Natural killer cell treated with Interleukin-12 subunit alpha and Interleukin-12 subunit beta and Interleukin-15 and Interleukin-18, amount 100 ng/mL, for 72 hours (primary cell): Measurements from ENCODE around the gene NUDT15. TPM values are rescaled to one million over a fixed set of nuclear protein-coding genes. Genes with fewer than 3 reads are reported as not detected.
"Not testable (repeated sequence)": the region's sequence is repeated elsewhere in the genome, so short reads cannot be mapped to it uniquely, and the experiment has no call there.

ENCODE experiments used
- ATAC-seq, 2 donors: fragments of 150-1000 bp; cut with Tn5 transposase in 1 of 2; sonication (Bioruptor Pico), chemical (Tn5 transposase) in 1 of 2; 2 replicates each; pipeline ENCODE4 v1.10.0; 2021
- DNase-seq: peaks from one replicate; pipeline ENCODE4 v3.0.0; 2022; ENCODE audit warnings: low spot score
- H3K27ac Mint-ChIP-seq, 2 donors: 1 replicate in 1 of 2; 2 replicates in 1 of 2; pipeline ENCODE4 v1.8.0; 2022; ENCODE audit warnings: mixed read lengths in 2 of 2, mild to moderate bottlenecking in 1 of 2, moderate library complexity in 1 of 2
- H3K27me3 Mint-ChIP-seq, 2 donors: 1 replicate in 1 of 2; 2 replicates in 1 of 2; pipeline ENCODE4 v1.8.0; 2022; ENCODE audit warnings: mixed read lengths in 2 of 2
- H3K36me3 Mint-ChIP-seq: one replicate; pipeline ENCODE4 v1.8.0; 2022; ENCODE audit warnings: mixed read lengths
- H3K4me1 Mint-ChIP-seq, 2 donors: 1 replicate in 1 of 2; 2 replicates in 1 of 2; pipeline ENCODE4 v1.8.0; 2022; ENCODE audit warnings: low read depth in 2 of 2, mixed read lengths in 2 of 2, mild to moderate bottlenecking in 1 of 2
- H3K4me3 Mint-ChIP-seq: one replicate; pipeline ENCODE4 v1.8.0; 2022; ENCODE audit warnings: mixed read lengths
- H3K9me3 Mint-ChIP-seq: 2 replicates; pipeline ENCODE4 v1.8.0; 2022; ENCODE audit warnings: mixed read lengths
- total RNA-seq, 2 donors: library from RNA; stranded (reverse); gene quantifications; one replicate each; pipeline ENCODE4 v1.2.3, GENCODE V29; 2022

Gene NUDT15
- total RNA-seq, 2 donors from 2014 or later: 16.8 to 19.4 TPM

DNA sequence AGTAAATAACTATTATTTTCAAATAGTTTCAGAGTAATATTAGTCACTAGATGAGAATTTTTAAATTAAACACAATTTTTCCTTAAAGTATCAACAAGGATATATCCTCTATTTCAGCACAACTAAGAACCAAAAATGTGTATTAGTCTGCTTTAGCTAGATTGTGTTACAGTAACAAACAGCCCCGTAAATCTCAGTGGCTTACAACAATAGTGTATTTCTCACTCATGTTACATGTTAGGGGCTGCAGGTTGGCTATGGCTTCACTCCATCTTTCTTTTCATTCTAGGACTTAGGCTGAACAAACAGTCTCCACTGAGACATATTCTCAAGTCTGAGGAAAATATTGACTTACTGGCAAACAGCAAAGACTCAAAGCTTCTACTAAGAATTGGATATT lies 24.9 kb upstream of the NUDT15 start:
- Mint-ChIP-seq H3K27me3 (no peaks in the 10 kb centered on the region), H3K4me3 (no peak overlapping the region), H3K4me1 (peaks cover 0 to 7% of the 10 kb centered on the region in 2 donors), H3K36me3 (no peaks in the 10 kb centered on the region), H3K9me3 (no peaks in the 10 kb centered on the region), H3K27ac (no peak overlapping the region)
- ATAC-seq (no peak), DNase-seq (no peak)

DNA sequence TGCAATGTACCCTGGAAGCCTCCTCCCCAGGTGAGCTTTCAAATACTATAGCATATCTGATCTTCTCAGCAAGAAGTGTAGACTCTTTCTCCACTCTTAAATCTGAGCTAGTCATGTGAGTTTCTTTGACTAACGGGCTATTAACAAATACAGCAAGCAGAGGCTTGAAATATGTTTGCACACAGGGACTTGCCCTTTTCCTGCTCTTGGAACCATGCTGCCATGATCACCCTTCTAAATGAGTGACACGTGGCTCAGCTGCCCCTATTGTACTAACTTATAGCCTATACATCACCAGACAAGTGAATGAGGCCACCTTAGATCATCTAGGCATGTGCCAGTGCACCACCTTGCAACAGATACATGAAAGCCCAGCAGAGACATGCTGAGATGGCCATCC lies 23.2 kb upstream of the NUDT15 start:
- H3K4me3 Mint-ChIP-seq: no peak overlapping the region
- DNase-seq (no peak), ATAC-seq (no peak)
- peaks cover 0 to 2% of the 10 kb centered on the region in 2 donors for H3K4me1 Mint-ChIP-seq
- no peaks in the 10 kb centered on the region for H3K27me3 Mint-ChIP-seq
- H3K9me3 Mint-ChIP-seq: no peaks in the 10 kb centered on the region
- H3K27ac Mint-ChIP-seq: no peak overlapping the region
- no peaks in the 10 kb centered on the region for H3K36me3 Mint-ChIP-seq

DNA sequence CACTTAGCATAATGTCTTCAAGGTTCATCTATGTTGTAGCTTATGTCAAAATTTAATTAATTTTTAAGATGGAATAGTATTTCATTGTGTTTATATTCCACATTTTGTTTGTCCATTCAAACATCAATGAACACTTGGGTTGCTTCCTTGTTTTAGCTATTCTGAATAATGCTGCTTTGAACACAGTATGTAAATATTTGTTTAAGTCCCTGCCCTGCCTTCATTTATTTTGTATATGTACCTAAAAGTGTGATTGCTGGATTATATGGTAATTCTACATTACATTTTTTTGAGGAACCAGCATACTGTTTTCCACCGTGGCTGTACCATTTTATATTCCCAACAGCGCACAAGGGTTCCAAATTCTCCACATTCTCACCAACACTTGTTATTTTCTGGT lies 18.9 kb upstream of the NUDT15 start:
- no peak for ATAC-seq
- no peaks in the 10 kb centered on the region for H3K9me3 Mint-ChIP-seq
- H3K4me1 Mint-ChIP-seq: no peaks in the 10 kb centered on the region
- no peaks in the 10 kb centered on the region for H3K36me3 Mint-ChIP-seq
- no peaks in the 10 kb centered on the region for H3K27me3 Mint-ChIP-seq
- DNase-seq: no peak
- H3K27ac Mint-ChIP-seq: no peak overlapping the region
- H3K4me3 Mint-ChIP-seq: no peak overlapping the region

DNA sequence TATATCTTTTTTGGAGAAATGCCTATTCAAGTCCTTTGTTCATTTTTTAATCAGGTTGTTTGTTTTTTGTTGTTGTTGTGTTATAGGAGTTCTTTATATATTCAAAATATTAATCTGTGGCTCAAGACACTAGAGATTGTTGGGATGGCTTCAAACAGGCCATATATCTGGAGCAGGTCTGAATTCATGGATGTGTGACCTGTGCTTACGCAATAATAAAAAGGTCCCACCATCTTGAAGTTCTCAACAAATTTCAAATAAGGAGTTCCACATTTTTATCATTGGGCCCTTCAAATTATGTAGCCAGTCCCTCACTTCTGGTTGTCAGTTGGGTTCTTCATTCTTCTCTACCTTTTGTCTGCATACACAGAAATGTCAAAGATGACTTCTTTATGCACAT lies 17.7 kb upstream of the NUDT15 start:
- ATAC-seq (no peak), DNase-seq (no peak)
- H3K4me3 Mint-ChIP-seq: no peak overlapping the region
- no peaks in the 10 kb centered on the region for H3K27me3 Mint-ChIP-seq
- H3K36me3 Mint-ChIP-seq: no peaks in the 10 kb centered on the region
- H3K27ac Mint-ChIP-seq: no peak overlapping the region
- no peaks in the 10 kb centered on the region for H3K9me3 Mint-ChIP-seq
- H3K4me1 Mint-ChIP-seq: no peaks in the 10 kb centered on the region

DNA sequence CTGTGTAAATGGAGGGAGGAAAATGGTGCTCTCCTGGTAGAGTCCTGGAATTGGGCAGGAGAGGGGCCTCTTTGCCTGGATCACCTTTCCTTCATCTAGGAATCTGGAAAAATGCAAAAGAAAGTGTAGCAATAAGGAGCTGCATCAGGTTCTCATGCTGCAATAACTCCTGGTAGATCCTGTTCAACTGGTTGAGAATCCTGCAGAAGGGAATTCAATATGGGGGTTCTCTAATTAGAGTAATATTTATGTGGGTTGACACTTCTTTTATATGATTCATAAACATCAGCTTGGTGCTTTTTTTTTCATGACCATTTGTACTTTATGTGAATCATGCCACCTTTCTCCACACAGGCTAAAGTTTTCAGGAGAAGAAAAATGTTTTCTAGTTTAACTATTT lies 9.5 kb upstream of the NUDT15 start:
- H3K9me3 Mint-ChIP-seq: no peaks in the 10 kb centered on the region
- no peak overlapping the region for H3K27ac Mint-ChIP-seq
- no peak for ATAC-seq
- no peak for DNase-seq
- H3K27me3 Mint-ChIP-seq: no peaks in the 10 kb centered on the region
- H3K4me1 Mint-ChIP-seq: no peaks in the 10 kb centered on the region
- no peak overlapping the region for H3K4me3 Mint-ChIP-seq
- H3K36me3 Mint-ChIP-seq: peaks cover 18% of the 10 kb centered on the region

DNA sequence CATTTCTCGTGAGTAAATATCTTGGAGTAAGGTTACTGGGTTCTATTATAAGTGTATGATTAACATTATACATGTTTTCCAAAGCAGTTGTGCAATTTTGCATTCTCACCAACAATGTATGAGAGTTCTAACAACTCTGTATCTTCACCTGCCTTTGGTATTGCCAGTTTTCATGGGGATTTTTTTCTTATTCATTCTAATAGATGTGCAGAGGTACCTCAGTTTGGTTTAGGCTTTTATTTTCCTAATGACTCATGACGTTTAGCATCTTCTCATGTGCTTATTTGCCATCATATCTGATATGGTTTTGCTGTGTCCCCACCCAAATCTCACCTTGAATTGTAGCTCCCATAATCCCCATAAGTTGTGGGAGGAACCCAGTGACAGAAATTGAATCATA lies 7.7 kb upstream of the NUDT15 start:
- Mint-ChIP-seq H3K27ac (no peak overlapping the region), H3K36me3 (peaks cover 18% of the 10 kb centered on the region)
- ATAC-seq: no peak

DNA sequence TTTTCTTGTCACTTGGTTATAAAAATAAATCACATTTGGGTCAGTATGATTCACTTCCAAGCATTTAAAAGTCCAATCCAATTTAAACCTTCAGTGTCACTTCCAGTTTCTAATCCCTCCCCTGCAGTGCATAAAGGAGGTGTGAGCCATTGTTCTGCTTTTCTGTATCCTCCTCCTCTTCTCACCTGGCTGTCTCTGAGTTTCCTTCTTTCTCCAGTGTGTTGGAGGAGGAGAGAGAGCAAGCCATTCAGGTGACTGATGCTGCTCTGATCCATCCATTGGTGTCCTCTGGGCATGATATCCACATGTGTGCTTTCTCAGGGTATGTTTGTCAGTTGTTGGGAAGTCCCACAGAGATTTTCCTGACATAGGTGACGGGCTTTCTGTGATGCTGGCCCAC lies 1.2 kb downstream of the NUDT15 start:
- peaks cover 26 to 45% of the 10 kb centered on the region in 2 donors for H3K4me1 Mint-ChIP-seq
- H3K9me3 Mint-ChIP-seq: no peaks in the 10 kb centered on the region
- peaks cover 9% of the 10 kb centered on the region for H3K36me3 Mint-ChIP-seq

More for the DNA sequence above, 7.7 kb upstream of the NUDT15 start:
- H3K4me1 Mint-ChIP-seq: peaks cover 0 to 4% of the 10 kb centered on the region in 2 donors
- no peaks in the 10 kb centered on the region for H3K27me3 Mint-ChIP-seq
- no peaks in the 10 kb centered on the region for H3K9me3 Mint-ChIP-seq
- no peak overlapping the region for H3K4me3 Mint-ChIP-seq
- no peak for DNase-seq

DNA sequence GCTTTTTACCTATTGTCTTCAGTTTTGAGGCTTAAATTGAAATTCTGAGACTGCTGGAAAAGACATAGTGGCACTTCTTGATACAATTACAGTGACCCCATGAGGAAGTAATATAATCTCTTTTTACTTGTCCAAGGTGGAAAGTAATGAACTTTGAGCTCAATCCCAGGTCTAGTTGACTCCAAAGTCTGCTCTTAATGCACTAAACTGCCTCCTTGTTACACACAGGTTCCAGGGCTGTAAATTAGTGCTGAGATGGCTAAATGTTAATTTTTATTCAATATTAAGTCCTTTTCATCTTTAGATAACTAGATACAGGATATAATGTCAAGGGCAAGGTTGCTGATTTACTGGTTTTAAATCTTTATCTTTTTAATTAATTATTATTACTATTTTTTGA lies 2.5 kb downstream of the NUDT15 start:
- H3K9me3 Mint-ChIP-seq: no peaks in the 10 kb centered on the region
- peak overlapping the region; percentile 40 for H3K4me3 Mint-ChIP-seq
- peaks cover 27 to 43% of the 10 kb centered on the region in 2 donors for H3K4me1 Mint-ChIP-seq
- DNase-seq: no peak
- H3K27ac Mint-ChIP-seq: peak overlapping the region; percentile 92 to 93
- H3K36me3 Mint-ChIP-seq: peaks cover 9% of the 10 kb centered on the region
- ATAC-seq: no peak
- H3K27me3 Mint-ChIP-seq: no peaks in the 10 kb centered on the region

More for the DNA sequence above, 1.2 kb downstream of the NUDT15 start:
- peak overlapping the region; percentile 94 for H3K4me3 Mint-ChIP-seq
- peak overlapping the region; percentile 92 to 93 for H3K27ac Mint-ChIP-seq
- H3K27me3 Mint-ChIP-seq: no peaks in the 10 kb centered on the region
- ATAC-seq (no peak), DNase-seq (no peak)

DNA sequence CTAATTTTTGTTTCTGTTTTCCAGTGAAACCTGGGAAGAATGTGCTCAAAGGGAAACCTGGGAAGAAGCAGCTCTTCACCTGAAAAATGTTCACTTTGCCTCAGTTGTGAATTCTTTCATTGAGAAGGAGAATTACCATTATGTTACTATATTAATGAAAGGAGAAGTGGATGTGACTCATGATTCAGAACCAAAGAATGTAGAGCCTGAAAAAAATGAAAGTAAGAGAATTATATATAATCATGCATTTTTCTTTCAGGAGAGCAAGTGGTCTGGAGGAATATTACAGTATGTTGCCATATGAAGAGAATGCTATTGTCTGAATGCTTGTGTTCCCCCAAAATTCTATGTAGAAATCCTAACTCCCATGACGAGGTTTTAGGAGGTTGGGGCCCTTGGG lies 3.4 kb downstream of the NUDT15 start:
- DNase-seq: no peak
- peaks cover 10% of the 10 kb centered on the region for H3K36me3 Mint-ChIP-seq
- peak overlapping the region; percentile 64 to 76 for H3K27ac Mint-ChIP-seq
- no peaks in the 10 kb centered on the region for H3K27me3 Mint-ChIP-seq
- H3K4me1 Mint-ChIP-seq: peaks cover 27 to 43% of the 10 kb centered on the region in 2 donors
- ATAC-seq: no peak
- H3K9me3 Mint-ChIP-seq: no peaks in the 10 kb centered on the region
- H3K4me3 Mint-ChIP-seq: no peak overlapping the region

DNA sequence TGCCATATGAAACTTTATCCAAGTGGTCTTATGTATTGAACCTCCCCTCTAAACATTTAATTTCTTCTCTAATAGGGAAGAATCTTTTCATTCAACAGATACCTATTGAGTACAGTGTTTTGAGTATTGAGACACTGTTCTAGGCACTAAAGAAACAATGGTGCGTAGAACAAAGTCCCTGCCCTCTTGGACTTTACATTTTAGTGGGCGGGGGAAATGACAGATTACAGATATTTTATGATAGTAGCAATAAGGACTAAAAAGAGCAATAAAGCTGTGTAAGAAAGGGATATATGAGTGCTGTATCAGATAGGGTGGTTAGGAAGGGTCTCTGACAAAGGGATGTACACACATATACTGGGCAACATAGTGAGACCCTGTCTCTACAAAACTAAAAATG lies 5.4 kb downstream of the NUDT15 start:
- peak overlapping the region; percentile 8 for H3K4me3 Mint-ChIP-seq
- DNase-seq (no peak), ATAC-seq (no peak)
- no peaks in the 10 kb centered on the region for H3K9me3 Mint-ChIP-seq
- no peaks in the 10 kb centered on the region for H3K27me3 Mint-ChIP-seq
- peaks cover 21 to 32% of the 10 kb centered on the region in 2 donors for H3K4me1 Mint-ChIP-seq
- peaks cover 14% of the 10 kb centered on the region for H3K36me3 Mint-ChIP-seq
- peak overlapping the region; percentile 14 to 64 for H3K27ac Mint-ChIP-seq

DNA sequence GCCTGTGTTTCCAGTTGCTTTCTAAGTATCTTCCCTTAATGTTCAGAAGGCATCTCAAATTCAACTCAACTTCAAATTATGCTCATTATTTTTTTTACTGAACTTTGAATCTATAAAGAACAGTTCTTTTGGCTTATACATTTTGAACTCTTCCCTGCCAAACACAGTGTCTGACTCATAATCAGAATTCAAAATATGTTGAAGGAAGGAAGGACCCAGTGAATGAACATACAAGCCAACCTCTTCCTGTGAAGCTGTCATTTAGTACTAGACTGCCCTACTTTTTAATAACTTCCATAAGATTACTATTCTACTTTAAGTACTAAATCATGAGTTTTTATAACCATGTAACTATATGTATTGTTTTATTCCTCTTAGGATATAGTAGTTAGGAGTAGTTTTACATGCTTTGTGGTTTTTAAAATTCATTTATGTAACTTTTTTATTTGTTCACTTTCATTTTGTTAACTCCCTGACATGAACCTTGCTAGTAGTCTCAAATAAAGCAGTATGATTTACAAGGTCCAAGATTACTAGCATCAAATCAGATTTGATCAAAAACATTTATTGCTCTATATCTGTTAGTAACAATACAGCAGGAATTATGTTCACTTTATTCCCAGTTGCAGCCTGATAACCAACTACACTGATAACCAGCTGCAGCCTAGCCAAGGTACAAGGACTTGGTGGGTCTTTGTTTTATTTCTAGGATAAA lies 6.4 kb downstream of the NUDT15 start:
- peak; percentile 62 to 87 for ATAC-seq

DNA sequence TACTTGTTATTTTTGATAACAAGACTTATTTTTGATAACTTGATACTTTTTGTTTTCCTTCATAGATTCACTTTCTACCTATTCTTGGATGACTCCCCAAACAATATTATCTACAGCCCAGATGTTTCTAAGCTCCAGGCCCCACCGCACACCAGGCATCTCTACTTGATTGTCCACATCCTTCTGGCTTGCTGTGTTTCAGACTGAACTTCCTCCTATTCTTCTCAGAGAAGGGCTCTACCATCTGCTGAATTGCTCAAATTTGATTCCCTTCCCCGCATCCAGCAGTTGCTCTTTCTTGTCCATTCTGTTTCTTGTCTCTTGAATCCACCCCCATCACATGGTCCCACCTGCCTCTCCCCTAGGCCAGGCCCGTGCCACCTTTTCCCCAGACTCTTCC lies 13.0 kb downstream of the NUDT15 start:
- peaks cover 0 to 4% of the 10 kb centered on the region in 2 donors for H3K4me1 Mint-ChIP-seq
- H3K4me3 Mint-ChIP-seq: no peak overlapping the region
- peaks cover 22% of the 10 kb centered on the region for H3K36me3 Mint-ChIP-seq
- ATAC-seq: no peak
- DNase-seq: no peak
- no peak overlapping the region for H3K27ac Mint-ChIP-seq
- H3K9me3 Mint-ChIP-seq: no peaks in the 10 kb centered on the region
- H3K27me3 Mint-ChIP-seq: no peaks in the 10 kb centered on the region

More for the DNA sequence above, 6.4 kb downstream of the NUDT15 start:
- DNase-seq: no peak
- Mint-ChIP-seq H3K27me3 (no peaks in the 10 kb centered on the region), H3K9me3 (no peaks in the 10 kb centered on the region), H3K4me3 (peak overlapping the region; percentile 71), H3K27ac (peak overlapping the region; percentile 64 to 83), H3K36me3 (peaks cover 14% of the 10 kb centered on the region), H3K4me1 (peaks cover 16 to 27% of the 10 kb centered on the region in 2 donors)

DNA sequence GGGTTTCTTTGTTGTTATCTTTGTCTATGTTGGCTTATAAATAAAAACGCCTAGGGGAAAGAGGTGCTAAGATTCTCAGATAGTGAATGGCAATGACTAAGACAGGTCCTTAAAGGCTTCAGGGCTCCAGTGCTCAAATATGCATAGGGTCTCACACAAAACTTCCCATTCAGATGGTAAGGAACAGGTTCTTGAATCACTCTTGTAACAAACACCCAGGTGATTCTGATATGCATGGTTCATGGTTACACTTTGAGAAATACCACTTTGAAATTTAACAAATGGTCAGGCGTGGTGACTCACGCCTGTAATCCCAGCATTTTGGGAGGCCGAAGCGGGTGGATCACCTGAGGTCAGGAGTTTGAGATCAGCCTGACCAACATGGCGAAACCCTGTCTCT lies 17.1 kb downstream of the NUDT15 start:
- no peak overlapping the region for H3K4me3 Mint-ChIP-seq
- peaks cover 18% of the 10 kb centered on the region for H3K36me3 Mint-ChIP-seq
- ATAC-seq: no peak
- no peaks in the 10 kb centered on the region for H3K27me3 Mint-ChIP-seq
- no peak for DNase-seq
- H3K27ac Mint-ChIP-seq: no peak overlapping the region
- H3K9me3 Mint-ChIP-seq: no peaks in the 10 kb centered on the region
- peaks cover 10 to 13% of the 10 kb centered on the region in 2 donors for H3K4me1 Mint-ChIP-seq

DNA sequence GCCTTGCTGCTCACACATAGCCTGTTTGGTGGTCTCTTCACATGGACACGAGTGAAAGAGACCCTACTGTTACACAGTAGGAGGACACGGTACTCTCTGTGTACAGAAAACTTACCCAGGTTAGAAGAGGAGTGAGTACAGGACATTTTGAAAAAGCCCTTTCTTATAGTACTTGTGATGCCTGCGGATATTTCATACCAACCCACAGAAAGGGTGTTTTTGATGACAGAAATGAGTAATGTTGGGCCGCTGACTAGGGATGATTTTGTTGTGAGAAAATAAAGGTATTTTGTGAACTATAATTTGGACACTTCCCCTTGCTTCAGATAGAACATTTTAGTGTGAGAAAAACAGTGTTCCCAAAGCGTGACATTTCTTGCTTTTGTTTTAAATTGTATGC lies 18.2 kb downstream of the NUDT15 start:
- Mint-ChIP-seq H3K36me3 (peaks cover 14% of the 10 kb centered on the region), H3K27me3 (no peaks in the 10 kb centered on the region), H3K27ac (peak overlapping the region in 1 of 2 donors; percentile 7), H3K4me3 (no peak overlapping the region), H3K4me1 (peaks cover 10 to 21% of the 10 kb centered on the region in 2 donors), H3K9me3 (no peaks in the 10 kb centered on the region)
- ATAC-seq: no peak
- no peak for DNase-seq

DNA sequence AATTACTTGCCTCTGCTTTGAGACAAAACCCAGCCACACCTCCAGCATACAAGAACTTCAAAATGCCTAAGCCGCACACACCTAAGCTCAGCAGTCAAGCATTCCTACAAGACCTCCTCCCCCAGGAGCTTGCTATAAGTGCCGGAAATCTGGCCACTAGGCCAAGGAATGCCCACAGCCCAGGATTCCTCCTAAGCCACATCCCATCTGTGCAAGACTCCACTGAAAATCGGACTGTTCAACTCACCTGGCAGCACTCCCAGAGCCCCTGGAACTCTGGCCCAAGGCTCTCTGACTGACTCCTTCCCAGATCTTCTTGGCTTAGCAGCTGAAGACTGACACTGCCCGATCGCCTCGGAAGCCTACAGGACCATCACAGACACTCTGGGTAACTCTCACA lies 21.0 kb downstream of the NUDT15 start:
- peaks cover 15 to 21% of the 10 kb centered on the region in 2 donors for H3K4me1 Mint-ChIP-seq
- DNase-seq, H3K9me3 Mint-ChIP-seq, H3K36me3 Mint-ChIP-seq, ATAC-seq, H3K4me3 Mint-ChIP-seq, H3K27me3 Mint-ChIP-seq, H3K27ac Mint-ChIP-seq: not testable (repeated sequence)
